CD14-positive monocyte (primary cell): ENCODE data around the gene GPLD1. TPM values are rescaled to one million over a fixed set of nuclear protein-coding genes. Genes with fewer than 3 reads are reported as not detected.

Source experiments
- DNase-seq, 3 donors: peaks; one replicate each; pipeline ENCODE4 v3.0.0-alpha.2; 2011 to 2022
- H2AFZ ChIP-seq: 2 replicates; pipeline ENCODE4 v1.6.0; 2012; ENCODE audit warnings: mild to moderate bottlenecking, low read depth, low read length, inconsistent platforms; ENCODE audit not compliant: insufficient read depth, poor library complexity, severe bottlenecking
- H3K27ac ChIP-seq, 2 donors: 1 replicate in 1 of 2; 2 replicates in 1 of 2; pipeline ENCODE4 v1.5.1; 2012 to 2013; ENCODE audit warnings: low read length in 2 of 2, control low read depth in 1 of 2, inconsistent platforms in 1 of 2, low read depth in 1 of 2, mild to moderate bottlenecking in 1 of 2
- H3K27me3 ChIP-seq, 2 donors: one replicate each; pipeline versions ENCODE4 v1.6.0 to v1.6.1; 2011 to 2013; ENCODE audit warnings: low read length in 2 of 2; ENCODE audit not compliant: control insufficient read depth in 2 of 2, insufficient read depth in 2 of 2
- H3K36me3 ChIP-seq, 2 donors: replicated peaks in 1 of 2; 1 replicate in 1 of 2; 2 replicates in 1 of 2; pipeline versions ENCODE4 v1.5.1 to v1.6.1; 2012 to 2013; ENCODE audit warnings: low read length in 2 of 2, control low read depth in 1 of 2, inconsistent platforms in 1 of 2, mild to moderate bottlenecking in 1 of 2; ENCODE audit not compliant: insufficient read depth in 2 of 2, control insufficient read depth in 1 of 2
- H3K4me1 ChIP-seq, 2 donors: 1 replicate in 1 of 2; 2 replicates in 1 of 2; pipeline versions ENCODE4 v1.5.1 to v1.6.1; 2012 to 2013; ENCODE audit warnings: low read length in 2 of 2, control low read depth in 1 of 2, inconsistent platforms in 1 of 2, mild to moderate bottlenecking in 1 of 2, moderate library complexity in 1 of 2; ENCODE audit not compliant: insufficient read depth in 2 of 2, control insufficient read depth in 1 of 2
- H3K4me2 ChIP-seq: replicated peaks from 2 replicates; pipeline ENCODE3; 2012; ENCODE audit warnings: low read length, moderate library complexity, mild to moderate bottlenecking; ENCODE audit not compliant: poor library complexity, severe bottlenecking; ENCODE audit errors: extremely low read depth
- H3K4me3 ChIP-seq, 3 experiments: fragments of 200-600 bp in 1 of 3; sonication (generic) in 1 of 3; replicated peaks in 1 of 3; 1 replicate in 2 of 3; 2 replicates in 1 of 3; pipeline ENCODE4 v1.5.1; 2011 to 2013; ENCODE audit warnings: low read length in 3 of 3, mild to moderate bottlenecking in 3 of 3, control low read depth in 2 of 3, low read depth in 2 of 3, inconsistent platforms in 1 of 3, moderate library complexity in 1 of 3
- H3K79me2 ChIP-seq: 2 replicates; pipeline ENCODE4 v1.6.0; 2012; ENCODE audit warnings: mild to moderate bottlenecking, control low read depth, inconsistent platforms, low read length, moderate library complexity; ENCODE audit not compliant: insufficient read depth
- H3K9ac ChIP-seq: 2 replicates; pipeline ENCODE4 v1.6.0; 2017; ENCODE audit warnings: low read length, mild to moderate bottlenecking; ENCODE audit not compliant: insufficient read depth, poor library complexity, severe bottlenecking
- H3K9me3 ChIP-seq, 2 donors: replicated peaks in 1 of 2; 1 replicate in 1 of 2; 2 replicates in 1 of 2; pipeline versions ENCODE4 v1.5.1 to v1.6.1; 2012 to 2013; ENCODE audit warnings: low read length in 2 of 2, control low read depth in 1 of 2; ENCODE audit not compliant: control insufficient read depth in 1 of 2, insufficient read depth in 1 of 2
- H4K20me1 ChIP-seq: 2 replicates; pipeline ENCODE4 v1.6.0; 2012; ENCODE audit warnings: mild to moderate bottlenecking, low read length, control low read depth, moderate library complexity; ENCODE audit not compliant: insufficient read depth
- H3K27ac Mint-ChIP-seq, 7 donors: one replicate each; pipeline ENCODE4 v1.8.0; 2020; ENCODE audit warnings: mild to moderate bottlenecking in 7 of 7, mixed read lengths in 7 of 7, moderate library complexity in 6 of 7, inconsistent platforms in 2 of 7
- H3K27me3 Mint-ChIP-seq, 3 donors: one replicate each; pipeline ENCODE4 v1.8.0; 2021 to 2022; ENCODE audit warnings: low read depth in 3 of 3, mild to moderate bottlenecking in 3 of 3, mixed read lengths in 3 of 3, moderate library complexity in 3 of 3, inconsistent platforms in 1 of 3
- H3K36me3 Mint-ChIP-seq, 2 donors: one replicate each; pipeline ENCODE4 v1.8.0; 2020; ENCODE audit warnings: mixed read lengths in 2 of 2, inconsistent platforms in 1 of 2, mild to moderate bottlenecking in 1 of 2
- H3K4me1 Mint-ChIP-seq: one replicate; pipeline ENCODE4 v1.8.0; 2020; ENCODE audit warnings: mild to moderate bottlenecking, mixed read lengths
- H3K4me3 Mint-ChIP-seq, 2 donors: one replicate each; pipeline ENCODE4 v1.8.0; 2020; ENCODE audit warnings: mild to moderate bottlenecking in 2 of 2, mixed read lengths in 2 of 2, moderate library complexity in 1 of 2
- H3K9me3 Mint-ChIP-seq, 7 donors: one replicate each; pipeline ENCODE4 v1.8.0; 2020 to 2022; ENCODE audit warnings: mixed read lengths in 7 of 7, mild to moderate bottlenecking in 6 of 7, moderate library complexity in 6 of 7, inconsistent platforms in 2 of 7
- CTCF ChIP-seq: fragments of 200-600 bp; IDR thresholded peaks from one replicate; pipeline ENCODE4 v1.8.0; 2022; ENCODE audit warnings: antibody characterized with exemption, mild to moderate bottlenecking
- WGBS: methylation state at CpG from one replicate; pipeline ENCODE4 v1.1.5; 2013; ENCODE audit warnings: missing lambda C conversion rate; ENCODE audit not compliant: insufficient coverage; 5-methylcytosine and 5-hydroxymethylcytosine counted together
- intact Hi-C, 2 donors: fragments of 100-400 bp; cut with micrococcal nuclease; formaldehyde crosslinking; loops; one replicate each; pipeline versions ENCODE4 v1.15.0 to v1.15.1; 2023
- polyA plus RNA-seq, 3 donors: library from polyadenylated mRNA; depleted of rRNA in 1 of 3; unstranded in 2 of 3; stranded (reverse) in 1 of 3; fragments of 300-500 nt in 2 of 3; fragments of >200 nt in 1 of 3; fragmentation: Illumina TruSeq in 2 of 3; gene quantifications; 1 replicate in 2 of 3; 2 replicates in 1 of 3; pipeline ENCODE4 v1.2.3, GENCODE V29; 2012 to 2021

The GPLD1 gene
- polyA plus RNA-seq, 3 donors, result not detected

- intact Hi-C loops, result no loop called here
- Mint-ChIP-seq H3K36me3 (no peaks in the 10 kb centered on the region), H3K4me1 (no peaks in the 10 kb centered on the region), H3K27me3 (peaks cover 0 to 2% (median 2%) of the 10 kb centered on the region in 3 donors), H3K4me3 (no peak overlapping the region), H3K9me3 (no peaks in the 10 kb centered on the region), H3K27ac (no peak overlapping the region)
- Histone ChIP-seq H3K4me3 (no peak overlapping the region), H3K27me3 (no peaks in the 10 kb centered on the region), H3K4me2 (no peak overlapping the region), H3K9ac (no peak overlapping the region), H3K79me2 (no peaks in the 10 kb centered on the region), H3K4me1 (no peaks in the 10 kb centered on the region), H4K20me1 (no peaks in the 10 kb centered on the region), H3K9me3 (no peaks in the 10 kb centered on the region), H2AFZ (no peak overlapping the region), H3K36me3 (no peaks in the 10 kb centered on the region), H3K27ac (no peak overlapping the region)
- no peak for TF ChIP-seq CTCF
- no CpG with 5 or more reads among the region's 4 CpGs for WGBS
- DNase-seq, result no peak
Observed at GRCh38 chr6:24460966-24461365, 28.4 kb downstream of the GPLD1 start.

DNA sequence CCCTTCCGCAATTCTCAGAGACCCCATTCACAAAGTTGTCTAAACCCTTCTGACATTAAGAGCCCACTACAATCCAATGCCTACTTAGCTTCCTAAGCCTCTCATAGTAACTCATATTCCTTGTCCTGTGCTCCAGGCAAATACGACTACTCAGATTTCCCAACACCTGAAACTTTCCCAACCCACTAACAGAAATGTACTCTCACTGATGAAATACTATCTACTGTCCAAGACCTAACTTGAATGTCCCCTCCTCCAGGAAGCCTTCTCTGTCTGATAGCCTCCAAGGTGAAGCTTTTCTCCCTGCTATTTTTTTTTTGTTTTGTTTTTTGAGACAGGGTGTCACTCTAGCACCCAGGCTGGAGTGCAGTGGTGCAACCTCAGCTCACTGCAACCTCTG, 30.4 kb downstream of the GPLD1 start:
- DNase-seq, result no peak
- Histone ChIP-seq H2AFZ (no peak overlapping the region), H3K4me3 (no peak overlapping the region), H3K27me3 (no peaks in the 10 kb centered on the region), H3K36me3 (no peaks in the 10 kb centered on the region), H3K4me1 (no peaks in the 10 kb centered on the region), H3K79me2 (no peaks in the 10 kb centered on the region), H4K20me1 (no peaks in the 10 kb centered on the region), H3K4me2 (no peak overlapping the region), H3K9me3 (no peaks in the 10 kb centered on the region), H3K9ac (no peak overlapping the region), H3K27ac (no peak overlapping the region)
- no peak for TF ChIP-seq CTCF
- peaks cover 0 to 4% (median 2%) of the 10 kb centered on the region in 3 donors for H3K27me3 Mint-ChIP-seq
- intact Hi-C loops, result no loop called here
- H3K27ac Mint-ChIP-seq, result no peak overlapping the region
- no peaks in the 10 kb centered on the region for H3K36me3 Mint-ChIP-seq
- H3K9me3 Mint-ChIP-seq, result no peaks in the 10 kb centered on the region
- no peak overlapping the region for H3K4me3 Mint-ChIP-seq
- 69% methylated on average over 2 of the region's 2 CpGs for WGBS
- no peaks in the 10 kb centered on the region for H3K4me1 Mint-ChIP-seq
